Renal pelvis (tissue), 12 donors: ENCODE results near the gene ZNF682. TPM values are rescaled to one million over a fixed set of nuclear protein-coding genes. Genes with fewer than 3 reads are reported as not detected.
"Not testable (repeated sequence)": the region's sequence is repeated elsewhere in the genome, so short reads cannot be mapped to it uniquely, and the experiment has no call there.

Source experiments
- DNase-seq: peaks from one replicate; pipeline ENCODE4 v3.0.0-alpha.2; 2013
- long read RNA-seq, 16 experiments: transcript quantifications; one replicate each; lab custom pipeline, GENCODE V29; 2026
- polyA plus RNA-seq, 3 donors: library from polyadenylated mRNA; unstranded; fragments of 120-200 nt; gene quantifications; one replicate each; pipeline ENCODE4 v1.2.1, GENCODE V29; 2013; ENCODE audit not compliant: insufficient read length in 3 of 3

Gene ZNF682
- polyA plus RNA-seq = 10 to 100 TPM; 11.8 to 20.8 (median 19.4) TPM
- long read RNA-seq, donor 1, partial matches to known transcripts = 0 of 3 reads
- long read RNA-seq, donor 1, other reads (novel, unspliced or antisense) = 0 of 3 reads
- long read RNA-seq, donor 2, partial matches to known transcripts = 11 of 14 reads
- long read RNA-seq, donor 2, other reads (novel, unspliced or antisense) = 0 of 14 reads
- long read RNA-seq, donor 3, transcript ZNF682-212 (1 exons, 3,769 nt) = major isoform, 5 of 7 reads
- long read RNA-seq, donor 3, partial matches to known transcripts = 0 of 7 reads
- long read RNA-seq, donor 3, other reads (novel, unspliced or antisense) = 0 of 7 reads
- long read RNA-seq, donor 4, partial matches to known transcripts = 20 of 27 reads
- long read RNA-seq, donor 4, other reads (novel, unspliced or antisense) = 0 of 27 reads
- long read RNA-seq, donor 5, partial matches to known transcripts = 0 of 3 reads
- long read RNA-seq, donor 5, other reads (novel, unspliced or antisense) = 0 of 3 reads
- long read RNA-seq, donor 6, partial matches to known transcripts = 0 of 2 reads
- long read RNA-seq, donor 6, other reads (novel, unspliced or antisense) = 0 of 2 reads
- long read RNA-seq, donor 7, transcript ZNF682-212 (1 exons, 3,769 nt) = major isoform, 6 of 8 reads
- long read RNA-seq, donor 7, partial matches to known transcripts = 0 of 8 reads
- long read RNA-seq, donor 7, other reads (novel, unspliced or antisense) = 0 of 8 reads
- long read RNA-seq, donor 8, transcript ZNF682-212 (1 exons, 3,769 nt) = major isoform, 5 of 5 reads
- long read RNA-seq, donor 8, partial matches to known transcripts = 0 of 5 reads
- long read RNA-seq, donor 8, other reads (novel, unspliced or antisense) = 0 of 5 reads
- long read RNA-seq, donor 9, partial matches to known transcripts = 0 of 2 reads
- long read RNA-seq, donor 9, other reads (novel, unspliced or antisense) = 0 of 2 reads
- long read RNA-seq, donor 10, partial matches to known transcripts = 18 of 22 reads
- long read RNA-seq, donor 10, other reads (novel, unspliced or antisense) = 0 of 22 reads
- long read RNA-seq, donor 11, transcript ZNF682-212 (1 exons, 3,769 nt) = major isoform, 5 of 6 reads
- long read RNA-seq, donor 11, partial matches to known transcripts = 0 of 6 reads
- long read RNA-seq, donor 11, other reads (novel, unspliced or antisense) = 0 of 6 reads
- long read RNA-seq, donor 12, partial matches to known transcripts = 28 of 32 reads
- long read RNA-seq, donor 12, other reads (novel, unspliced or antisense) = 0 of 32 reads
- long read RNA-seq, donor 13, partial matches to known transcripts = 8 of 13 reads
- long read RNA-seq, donor 13, other reads (novel, unspliced or antisense) = 0 of 13 reads
- long read RNA-seq, donor 14 = 0 reads
- long read RNA-seq, donor 15 = 0 reads
- long read RNA-seq, donor 16, partial matches to known transcripts = 11 of 16 reads
- long read RNA-seq, donor 16, other reads (novel, unspliced or antisense) = 0 of 16 reads

DNA sequence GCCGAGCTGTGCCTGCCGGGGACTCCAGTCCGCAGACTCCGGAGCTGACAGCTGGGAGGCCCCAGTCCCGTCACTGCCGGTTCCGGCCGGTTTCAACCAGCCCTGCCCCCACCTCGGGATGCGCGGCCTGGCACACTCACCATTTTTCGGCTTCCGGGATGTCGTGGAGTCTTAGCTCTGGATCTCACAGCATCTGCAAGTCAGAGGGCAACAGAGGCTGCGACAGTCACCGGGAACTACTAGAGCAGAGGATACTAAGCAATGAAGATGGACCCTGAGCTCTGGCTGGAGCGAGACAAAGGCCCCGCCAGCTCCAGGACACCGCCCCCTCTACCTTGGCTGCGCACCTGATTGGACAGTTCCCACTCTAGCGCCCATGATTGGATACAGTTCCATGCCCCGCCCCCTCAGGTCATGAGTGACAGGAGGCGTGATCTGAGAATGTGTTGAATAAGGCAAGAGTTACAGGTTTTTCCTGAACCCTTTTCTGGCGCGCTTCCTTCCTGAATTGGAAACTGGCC, at the start of gene ZNF682:
Gene ZNF682 (minus strand): TSS at position 303 of the 521 bp plus-strand sequence. CDS start 160 bp downstream, at position 143.
- DNase-seq = peak; percentile 98

DNA sequence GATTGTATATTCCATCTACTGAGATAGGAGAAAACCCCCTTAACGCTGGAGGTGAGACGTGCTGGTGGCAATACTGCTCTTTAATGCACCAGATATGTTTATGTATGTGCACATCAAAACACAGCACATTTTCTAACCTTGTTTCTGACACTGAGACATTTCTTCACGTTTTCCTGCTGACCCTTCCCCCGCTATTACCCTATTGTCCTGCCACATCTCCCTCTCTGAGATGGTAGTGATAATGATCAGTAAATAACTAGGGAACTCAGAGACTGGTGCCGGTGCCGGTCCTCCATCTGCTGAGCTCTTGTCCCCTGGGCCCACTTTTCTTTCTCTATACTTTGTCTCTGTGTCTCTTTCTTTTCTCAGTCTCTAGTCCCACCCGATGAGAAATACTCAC, 43.6 kb upstream of the ZNF682 start:
- DNase-seq = not testable (repeated sequence)

DNA sequence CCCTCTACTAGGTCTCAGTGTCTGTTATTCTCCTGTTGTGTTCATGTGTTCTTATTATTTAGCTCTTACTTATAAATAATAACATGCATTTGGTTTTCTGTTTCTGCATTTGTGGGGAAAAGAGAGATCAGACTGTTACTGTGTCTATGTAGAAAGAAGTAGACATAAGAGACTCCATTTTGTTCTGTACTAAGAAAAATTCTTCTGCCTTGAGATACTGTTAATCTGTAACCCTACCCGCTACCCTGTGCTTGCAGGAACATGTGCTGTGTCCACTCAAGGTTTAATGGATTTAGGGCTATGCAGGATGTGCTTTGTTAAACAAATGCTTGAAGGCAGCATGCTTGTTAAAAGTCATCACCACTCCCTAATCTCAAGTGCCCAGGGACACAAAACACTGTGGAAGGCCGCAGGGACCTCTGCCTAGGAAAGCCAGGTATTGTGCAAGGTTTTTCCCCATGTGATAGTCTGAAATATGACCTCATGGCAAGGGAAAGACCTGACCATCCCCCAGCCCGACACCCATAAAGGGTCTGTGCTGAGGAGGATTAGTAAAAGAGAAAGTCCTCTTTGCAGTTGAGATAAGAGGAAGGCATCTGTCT, 43.0 kb upstream of the ZNF682 start:
- not testable (repeated sequence) for DNase-seq

DNA sequence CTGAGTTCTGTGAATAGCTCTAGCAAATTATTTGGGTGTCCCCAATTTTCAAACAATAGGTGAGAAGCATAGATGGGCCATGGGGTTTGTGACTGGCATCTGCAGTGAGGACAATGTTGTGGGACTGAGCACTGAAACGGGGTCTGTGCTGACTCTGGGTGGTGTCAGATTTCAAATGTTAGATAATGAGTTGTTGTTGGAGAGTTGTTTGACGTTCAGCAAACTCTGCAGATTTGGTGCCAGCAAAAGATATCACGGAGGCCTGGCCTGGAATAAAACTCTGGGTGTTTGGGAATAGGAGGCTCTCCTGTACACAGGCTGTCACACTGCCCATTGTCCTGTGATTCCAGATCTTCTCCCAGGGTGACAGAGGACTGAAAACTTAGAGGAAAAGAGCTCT, 41.4 kb upstream of the ZNF682 start:
- no peak for DNase-seq

DNA sequence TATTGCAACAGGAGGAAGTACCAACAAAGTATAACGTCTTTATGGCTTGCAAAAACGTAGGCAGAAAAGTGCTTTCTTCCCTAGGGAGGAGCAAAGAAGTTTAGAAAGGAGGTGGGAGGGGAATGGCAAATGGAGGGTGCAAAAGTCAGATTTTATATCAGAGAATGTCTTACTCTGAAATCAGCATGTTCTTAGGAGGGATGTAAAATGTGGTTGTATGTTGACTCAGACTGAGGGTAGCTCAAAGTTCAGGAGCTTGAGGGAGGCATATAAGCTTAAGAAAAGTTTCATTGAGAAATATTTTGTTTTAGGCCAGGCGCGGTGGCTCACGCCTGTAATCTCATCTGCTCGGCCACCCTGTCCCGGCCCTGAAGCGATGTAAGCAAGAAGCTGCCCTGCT, 40.2 kb upstream of the ZNF682 start:
- no peak for DNase-seq

DNA sequence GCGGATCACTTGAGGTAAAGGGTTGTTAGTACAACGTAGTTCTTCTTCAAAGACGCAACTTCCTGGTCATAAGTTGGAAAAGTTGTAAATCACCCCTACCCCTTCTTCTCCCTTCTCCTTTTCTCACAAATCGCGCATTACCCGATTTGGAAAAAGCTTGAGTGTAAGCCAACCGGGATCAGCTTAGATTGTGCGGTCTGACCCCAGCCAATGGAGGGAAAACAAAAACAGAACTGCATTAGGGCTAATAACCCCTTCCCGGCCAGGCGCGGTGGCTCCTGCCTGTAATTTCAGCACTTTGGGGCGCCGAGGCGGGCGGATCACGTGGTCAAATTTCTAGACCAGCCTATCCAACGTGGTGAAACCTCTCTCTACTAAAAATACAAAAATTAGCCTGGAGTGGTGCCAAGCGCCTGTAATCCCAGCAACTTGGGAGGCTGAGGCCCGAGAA, 39.3 kb upstream of the ZNF682 start:
- peak; percentile 47 for DNase-seq

DNA sequence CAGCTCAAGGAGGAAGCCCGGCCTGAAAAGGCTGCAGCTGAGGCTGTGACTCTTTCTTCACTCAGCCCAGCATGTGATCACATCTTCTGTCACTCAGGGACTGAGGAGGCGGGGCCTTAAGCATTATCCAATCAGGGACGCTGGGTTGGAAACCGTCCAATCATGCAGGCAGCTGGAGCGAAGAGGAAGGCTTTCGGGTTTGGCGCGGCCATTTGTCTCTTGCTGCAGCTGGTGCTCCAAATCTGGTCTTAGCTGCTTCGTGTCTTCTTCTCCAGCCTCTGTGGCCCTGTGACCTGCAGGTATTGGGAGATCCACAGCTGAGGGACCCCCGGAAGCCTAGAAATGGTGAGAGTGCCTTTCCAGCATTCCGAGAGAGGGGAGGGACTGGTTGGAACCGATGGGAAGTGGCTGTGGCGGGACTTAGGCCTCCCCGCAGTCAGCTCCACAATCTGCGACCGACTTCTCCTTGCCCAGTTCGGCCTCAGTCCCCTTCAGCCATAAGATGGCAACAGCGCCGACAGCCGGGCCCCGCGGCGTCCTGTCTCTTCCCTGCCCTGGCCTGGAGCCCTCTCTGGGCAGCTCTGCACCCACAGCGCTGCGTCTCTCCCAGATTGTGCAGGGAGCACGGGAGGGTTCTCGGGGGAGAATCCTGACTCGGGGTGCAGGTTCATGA, 38.6 kb upstream of the ZNF682 start, which contains the start of gene ZNF90:
Gene ZNF90 (plus strand): TSS at position 210 of the 673 bp plus-strand sequence. CDS start 133 bp downstream, at position 343.
- DNase-seq = peak; percentile 97

DNA sequence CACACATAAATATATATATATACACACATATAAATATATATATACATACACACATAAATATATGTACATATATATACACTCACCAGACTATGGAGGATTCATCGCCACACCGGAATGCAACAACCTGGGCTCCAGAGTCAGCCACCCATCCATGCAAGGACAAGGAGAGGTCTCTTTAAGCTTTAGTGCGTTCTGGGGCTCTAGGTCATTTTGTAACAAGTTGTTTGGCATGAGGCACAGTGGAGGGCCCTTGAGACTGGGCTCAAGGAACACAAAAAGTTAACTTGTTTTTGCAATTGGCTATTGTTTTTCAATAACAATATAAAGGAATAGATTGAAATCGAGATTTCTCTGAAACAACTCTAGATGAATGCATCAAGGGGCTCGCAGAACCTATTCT, 33.6 kb upstream of the ZNF682 start:
- DNase-seq = no peak

DNA sequence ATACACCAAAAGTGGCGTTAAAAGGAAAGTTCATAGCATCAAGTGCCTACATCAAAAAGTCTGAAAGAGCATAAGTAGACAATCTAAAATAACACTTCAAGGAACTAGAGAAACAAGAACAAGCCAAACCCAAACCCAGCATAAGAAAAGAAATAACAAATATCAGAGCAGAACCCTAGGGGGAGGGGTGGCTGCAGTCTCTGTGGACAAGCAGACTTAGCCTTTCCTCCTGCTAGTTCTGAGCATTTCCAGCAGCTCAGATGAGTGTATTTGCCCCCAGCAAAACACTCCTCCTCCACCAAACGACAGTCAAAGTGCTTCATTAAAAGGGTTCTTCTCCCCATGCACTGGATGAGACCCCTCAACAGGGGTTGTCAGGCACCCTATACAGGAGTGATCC, 31.4 kb upstream of the ZNF682 start:
- no peak for DNase-seq

DNA sequence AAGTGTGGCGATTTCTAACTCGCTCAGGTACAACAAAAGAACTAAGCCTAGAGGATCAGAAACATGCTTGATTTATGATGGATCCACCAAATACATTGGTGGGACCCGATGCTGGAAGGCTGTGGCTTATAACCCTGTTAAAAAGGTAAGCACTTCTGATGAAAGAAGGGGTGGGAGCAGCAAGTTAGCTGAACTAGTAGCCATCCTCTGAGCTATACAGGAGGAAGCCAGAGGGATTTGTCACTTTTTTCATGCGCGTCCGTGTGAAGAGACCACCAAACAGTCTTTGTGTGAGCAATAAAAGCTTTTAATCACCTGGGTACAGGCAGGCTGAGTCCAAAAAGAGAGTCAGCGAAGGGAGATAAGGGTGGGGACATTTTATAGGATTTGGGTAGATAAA, 29.3 kb upstream of the ZNF682 start:
- DNase-seq = not testable (repeated sequence)

DNA sequence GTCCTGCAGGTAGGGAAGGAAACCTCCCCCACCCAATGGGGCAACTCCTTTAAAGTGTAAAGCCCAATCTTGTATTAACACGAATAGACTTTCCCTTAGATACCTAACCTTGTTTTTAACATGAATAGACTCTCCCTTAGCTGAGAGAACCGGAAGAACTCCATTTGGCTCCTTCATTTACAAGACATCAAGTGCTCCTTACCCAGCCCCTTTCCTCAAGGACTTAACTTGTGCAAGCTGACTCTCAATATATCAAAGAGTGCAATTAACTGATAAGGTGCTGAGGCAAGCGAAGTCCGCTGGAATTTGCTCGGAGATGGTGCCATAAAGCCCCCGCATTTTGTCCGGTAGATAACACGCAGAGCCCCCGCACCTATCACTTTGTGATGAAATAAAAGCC, 28.6 kb upstream of the ZNF682 start:
- DNase-seq = no peak

DNA sequence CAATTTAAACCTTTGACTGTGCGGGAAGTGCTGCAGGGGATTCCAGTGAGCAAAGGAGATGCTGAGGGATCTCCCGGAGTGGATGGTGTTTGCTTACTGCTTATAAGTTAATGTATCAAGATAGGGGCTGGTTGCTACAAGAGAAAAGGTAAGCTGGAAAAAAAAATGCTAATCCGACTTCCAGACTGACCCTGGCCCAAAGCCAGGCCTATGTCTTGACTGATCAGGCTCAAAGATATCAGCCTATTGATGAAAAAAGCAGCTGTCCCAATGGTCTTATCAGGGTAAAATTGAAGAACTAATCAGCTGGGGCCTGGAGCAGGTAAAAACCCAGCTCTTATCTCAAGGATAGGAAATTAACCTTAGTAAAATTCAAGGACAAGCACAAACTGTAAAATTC, 27.6 kb upstream of the ZNF682 start:
- DNase-seq = no peak

DNA sequence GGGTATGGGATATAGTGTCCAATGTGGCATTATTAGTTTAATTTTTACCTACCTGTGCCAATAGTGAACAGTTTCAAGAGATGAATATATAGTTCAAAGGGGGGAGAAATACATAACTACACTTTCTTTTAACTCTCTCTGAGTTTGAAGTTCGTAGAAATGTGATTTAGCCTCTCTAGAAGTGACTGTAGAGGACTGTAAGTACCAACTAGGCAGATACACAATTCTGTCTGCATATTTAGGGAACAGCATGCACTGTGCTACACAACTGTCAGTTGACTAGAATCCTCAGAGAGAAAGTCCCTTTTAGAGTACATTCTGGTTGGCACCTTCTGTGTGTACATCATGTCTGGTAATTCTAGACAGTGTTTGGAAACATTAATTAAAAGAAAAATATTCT, 21.0 kb upstream of the ZNF682 start:
- no peak for DNase-seq

DNA sequence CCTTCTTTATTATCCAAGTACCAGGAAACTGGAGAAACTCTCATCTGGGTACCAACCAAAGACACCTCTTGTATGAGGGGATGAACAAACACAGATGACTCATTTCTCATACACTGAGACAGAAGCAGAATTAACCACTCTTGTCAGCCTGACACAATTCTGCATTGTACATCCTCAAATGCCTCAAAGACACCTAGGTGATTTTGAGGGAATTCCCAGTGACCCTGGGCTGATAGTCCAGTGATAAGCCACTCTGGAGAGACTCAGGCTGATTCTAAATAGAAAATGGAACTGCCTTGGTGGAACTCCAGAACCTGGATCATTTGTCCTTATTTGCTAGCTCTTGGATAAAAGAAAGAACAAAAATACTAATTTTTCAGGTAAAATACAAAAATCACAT, 19.4 kb upstream of the ZNF682 start:
- DNase-seq = not testable (repeated sequence)

DNA sequence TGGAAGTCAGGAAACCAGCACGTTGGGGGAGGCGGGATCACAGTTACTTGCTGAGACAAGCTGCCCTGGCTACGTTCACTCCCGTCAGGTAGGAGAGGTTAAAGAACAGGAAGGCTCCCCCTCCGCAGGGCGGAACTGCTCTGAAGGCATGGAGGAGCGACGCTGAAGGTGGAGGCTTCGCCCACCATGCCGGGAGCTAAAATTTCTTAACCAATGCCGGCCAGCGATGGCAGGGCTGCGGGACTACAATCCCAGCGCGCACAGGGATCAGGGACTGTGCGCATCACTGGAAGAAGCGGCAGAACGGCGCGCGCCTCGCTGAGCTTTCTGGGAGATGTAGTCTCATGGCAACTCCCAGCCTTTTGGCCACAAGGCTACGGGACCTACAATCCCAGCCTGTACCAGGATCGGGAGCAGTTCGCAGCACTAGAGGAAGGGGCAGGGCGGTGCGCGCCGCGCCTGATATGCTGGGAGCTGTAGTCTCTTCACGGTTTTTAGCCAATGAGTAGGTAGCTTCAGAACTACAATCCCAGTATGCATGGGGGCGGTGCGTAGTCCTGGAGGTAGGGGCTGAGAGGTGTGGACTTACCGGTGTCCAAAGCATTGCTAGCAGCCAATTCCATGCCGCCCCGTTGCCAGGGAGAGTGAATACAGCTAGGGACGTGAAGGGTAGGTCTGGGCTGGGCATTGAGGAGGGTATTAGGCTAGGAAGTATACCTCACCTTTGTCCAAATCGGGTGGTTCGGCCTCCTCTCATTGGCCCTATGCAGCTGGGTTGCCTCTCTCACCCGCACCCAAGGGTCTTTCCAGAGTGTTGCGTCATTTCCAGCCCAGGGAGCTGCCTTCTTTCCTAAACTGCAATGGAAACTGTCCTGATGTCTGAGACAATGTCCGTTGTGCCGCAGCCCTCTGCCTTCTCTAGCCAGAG, 12.8 kb upstream of the ZNF682 start:
- DNase-seq = peak; percentile 98

DNA sequence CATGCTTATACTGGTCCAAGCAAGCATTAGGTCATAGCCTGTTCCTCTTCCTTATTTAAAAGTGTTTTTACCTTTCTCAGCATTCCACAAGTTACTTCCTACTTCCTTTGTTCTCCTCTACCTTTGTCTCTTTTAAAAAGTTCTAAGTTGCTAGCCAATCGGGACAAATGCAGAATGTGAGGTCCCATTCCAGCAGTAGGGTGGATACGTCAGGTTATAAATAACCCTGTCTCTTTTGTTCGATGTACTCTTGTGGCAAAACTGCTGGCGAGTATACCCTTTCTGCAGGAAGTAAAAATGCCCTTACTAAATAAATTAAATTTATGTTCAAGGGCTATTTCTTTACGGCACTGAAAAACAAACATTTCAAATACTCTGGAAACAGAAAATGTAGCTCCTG, 6.4 kb upstream of the ZNF682 start:
- not testable (repeated sequence) for DNase-seq

DNA sequence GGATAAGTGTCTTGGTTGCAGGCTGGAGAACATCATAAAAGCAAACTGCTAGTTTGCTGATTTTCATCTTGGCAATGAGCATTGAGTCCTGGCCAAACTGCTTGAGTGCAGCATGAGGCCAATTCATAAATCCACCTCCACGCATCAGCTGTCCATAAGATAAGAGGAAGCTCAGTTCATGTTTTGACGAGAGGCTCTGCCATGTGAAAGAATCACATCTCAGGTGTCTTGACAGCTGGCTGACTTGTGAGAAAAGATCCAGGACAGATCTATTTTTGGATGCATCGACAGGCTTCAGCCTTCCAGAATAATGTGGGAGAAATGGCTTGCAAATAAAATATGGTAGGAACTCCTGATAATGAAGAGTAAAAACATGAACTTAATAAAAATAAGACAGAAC, 5.4 kb upstream of the ZNF682 start:
- DNase-seq = no peak

DNA sequence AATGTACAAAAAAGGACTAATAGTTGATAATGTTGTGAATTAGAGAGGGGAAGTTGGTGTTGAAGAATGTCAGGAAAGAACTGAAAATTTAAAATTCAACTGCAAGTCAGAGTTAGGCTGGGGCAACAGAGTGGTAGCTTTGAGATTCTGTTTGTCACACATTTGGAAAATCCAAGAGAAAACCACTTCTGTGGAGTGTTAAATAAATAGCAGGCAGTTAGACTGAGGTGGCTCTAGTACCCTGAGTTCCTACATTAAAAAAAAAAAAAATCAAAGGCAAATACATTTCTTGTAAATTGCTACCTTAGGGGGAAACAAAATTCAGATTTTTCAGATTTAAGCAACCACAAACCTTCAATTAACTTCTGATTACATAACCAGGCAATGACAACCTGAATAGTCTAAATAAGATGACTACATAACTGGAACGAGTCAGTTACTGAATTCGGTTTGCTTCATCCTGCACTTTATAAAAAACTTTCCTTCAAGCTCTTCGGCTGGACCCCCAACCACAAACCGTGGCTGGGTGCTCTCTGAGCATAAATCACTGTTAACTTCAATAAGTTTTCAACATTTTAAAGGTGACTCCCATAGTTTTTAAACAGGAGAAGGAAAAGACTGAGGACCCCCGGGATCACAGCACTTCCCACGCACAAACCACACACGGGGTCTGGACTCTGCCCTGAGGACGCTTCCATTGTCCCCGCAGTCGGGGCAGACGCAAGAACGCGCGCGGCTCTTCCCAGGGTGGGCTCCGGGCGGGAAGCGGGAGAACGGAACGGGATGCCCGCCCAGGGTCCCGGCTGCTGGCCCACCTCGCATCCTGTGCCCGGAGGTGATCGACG, 725 bp downstream of the ZNF682 start:
- peak; percentile 9 for DNase-seq
